Esophagus squamous epithelium (tissue), 5 donors: Measurements from ENCODE around the gene TSC22D1. TPM values are rescaled to one million over a fixed set of nuclear protein-coding genes. Genes with fewer than 3 reads are reported as not detected.

Experiments
- DNase-seq: peaks from one replicate; lab custom pipeline; 2025; lab: John Stamatoyannopoulos, UW
- H3K27ac ChIP-seq, 4 donors: fragments of 200-600 bp; sonication (generic); one replicate each; pipeline ENCODE4 v1.5.1; 2016 to 2019; ENCODE audit warnings: mild to moderate bottlenecking in 1 of 4
- H3K27me3 ChIP-seq, 4 donors: fragments of 200-600 bp; sonication (generic); 1 replicate in 3 of 4; 2 replicates in 1 of 4; pipeline versions ENCODE4 v1.5.1 to v1.6.0; 2017 to 2021; ENCODE audit warnings: antibody characterized with exemption in 1 of 4
- H3K36me3 ChIP-seq, 3 donors: fragments of 200-600 bp; sonication (generic); one replicate each; pipeline ENCODE4 v1.5.1; 2016 to 2019
- H3K4me1 ChIP-seq, 3 donors: fragments of 200-600 bp; sonication (generic); one replicate each; pipeline ENCODE4 v1.5.1; 2017 to 2019
- H3K4me3 ChIP-seq, 4 donors: fragments of 200-600 bp; sonication (generic); 1 replicate in 3 of 4; 2 replicates in 1 of 4; pipeline ENCODE4 v1.5.1; 2016 to 2019; ENCODE audit warnings: mild to moderate bottlenecking in 2 of 4, moderate library complexity in 1 of 4
- H3K9me3 ChIP-seq, 3 donors: fragments of 200-600 bp; sonication (generic); one replicate each; pipeline ENCODE4 v1.5.1; 2016 to 2019
- CTCF ChIP-seq, 6 experiments: fragments of 450-650 bp in 4 of 6; fragments of 200-600 bp in 2 of 6; sonication (generic) in 2 of 6; IDR thresholded peaks; one replicate each; pipeline ENCODE4 v1.5.1; 2016 to 2019; ENCODE audit warnings: antibody characterized with exemption in 6 of 6, mild to moderate bottlenecking in 4 of 6, moderate library complexity in 4 of 6
- POLR2A ChIP-seq, 4 donors: fragments of 450-650 bp; IDR thresholded peaks; one replicate each; pipeline ENCODE4 v1.6.1; 2017; ENCODE audit warnings: antibody characterized with exemption in 4 of 4, mild to moderate bottlenecking in 4 of 4, moderate library complexity in 3 of 4
- WGBS, 2 donors: methylation state at CpG; one replicate each; pipeline ENCODE4 v1.1.5; 2018; 5-methylcytosine and 5-hydroxymethylcytosine counted together
- intact Hi-C: fragments of 100-400 bp; cut with DNase I; formaldehyde crosslinking; loops from one replicate; pipeline ENCODE4 v1.15.0; 2022
- total RNA-seq, 4 donors: library from RNA; depleted of rRNA; stranded (reverse); fragments of >200 nt; gene quantifications; one replicate each; pipeline ENCODE4 v1.1.0, GENCODE V29; 2016
- donor health status: DM: yes; HTN: yes; CAD: no.

The TSC22D1 gene
- total RNA-seq, 4 donors from 2014 or later: 18.8 to 103 (median 35.1) TPM

- H3K4me3 ChIP-seq: no peak overlapping the region
- no peak for TF ChIP-seq POLR2A (IDR thresholded peaks at IDR 0.05)
- TF ChIP-seq CTCF (IDR thresholded peaks at IDR 0.05): no peak
- H3K27ac ChIP-seq: no peak overlapping the region
- intact Hi-C loops: no loop called here
- no peaks in the 10 kb centered on the region for H3K36me3 ChIP-seq
- WGBS, 2 donors: 56 to 62% methylated on average over 1 to 2 of the region's 3 CpGs
- H3K9me3 ChIP-seq: no peaks in the 10 kb centered on the region
- peaks cover 0 to 12% (median 0%) of the 10 kb centered on the region in 4 donors for H3K27me3 ChIP-seq
- no peak for DNase-seq
- peaks cover 0 to 28% (median 7%) of the 10 kb centered on the region in 3 donors for H3K4me1 ChIP-seq
Measured at GRCh38 chr13:44398606-44399005, 177.5 kb downstream of the TSC22D1 start.

GRCh38 chr13:44397766-44398223 is 178.3 kb downstream of the TSC22D1 start:
- intact Hi-C loops: no loop called here
- H3K27me3 ChIP-seq: peaks cover 0 to 12% (median 0%) of the 10 kb centered on the region in 4 donors
- H3K4me3 ChIP-seq: no peak overlapping the region
- no peak for DNase-seq
- 68 to 91% methylated on average over 3 of the region's 3 CpGs for WGBS, 2 donors
- H3K4me1 ChIP-seq: peaks cover 0 to 26% (median 0%) of the 10 kb centered on the region in 3 donors
- peak overlapping the region in 3 of 4 donors; percentile 72 to 86 (median 80) for H3K27ac ChIP-seq
- no peaks in the 10 kb centered on the region for H3K9me3 ChIP-seq
- no peaks in the 10 kb centered on the region for H3K36me3 ChIP-seq
- TF ChIP-seq POLR2A (IDR thresholded peaks at IDR 0.05) (no peak), CTCF (IDR thresholded peaks at IDR 0.05) (no peak)

- intact Hi-C loops: no loop called here
- no peak for TF ChIP-seq POLR2A (IDR thresholded peaks at IDR 0.05)
- TF ChIP-seq CTCF (IDR thresholded peaks at IDR 0.05): no peak
- H3K27me3 ChIP-seq: peaks cover 0 to 12% (median 0%) of the 10 kb centered on the region in 4 donors
- DNase-seq: no peak
- 68 to 74% methylated on average over 21 to 26 of the region's 26 CpGs for WGBS, 2 donors
- H3K27ac ChIP-seq: peak overlapping the region; percentile 31 to 86 (median 76)
- H3K9me3 ChIP-seq: no peaks in the 10 kb centered on the region
- no peaks in the 10 kb centered on the region for H3K36me3 ChIP-seq
- H3K4me1 ChIP-seq: peaks cover 0 to 18% (median 0%) of the 10 kb centered on the region in 3 donors
- H3K4me3 ChIP-seq: peak overlapping the region in 2 of 4 donors; percentile 5 to 37
Measured at GRCh38 chr13:44396701-44397580, 179.2 kb downstream of the TSC22D1 start.

GRCh38 chr13:44395976-44396694 is 180.0 kb downstream of the TSC22D1 start:
- Histone ChIP-seq H3K9me3 (no peaks in the 10 kb centered on the region), H3K36me3 (no peaks in the 10 kb centered on the region), H3K27ac (peak overlapping the region; percentile 31 to 86 (median 76)), H3K4me3 (no peak overlapping the region), H3K27me3 (peaks cover 0 to 12% (median 0%) of the 10 kb centered on the region in 4 donors), H3K4me1 (peaks cover 0 to 18% (median 0%) of the 10 kb centered on the region in 3 donors)
- no peak for DNase-seq
- no peak for TF ChIP-seq CTCF (IDR thresholded peaks at IDR 0.05)
- no peak for TF ChIP-seq POLR2A (IDR thresholded peaks at IDR 0.05)
- intact Hi-C loops: no loop called here
- WGBS, 2 donors: 68 to 77% methylated on average over 8 of the region's 8 CpGs
